ENCODE data around the gene ARFGAP2.

ARFGAP2 gene

GRCh38 chr11:47187723-47188122 lies 11.0 kb upstream of the ARFGAP2 start:
- DNase-seq (ENCODE audit: low read depth in 3 of 3, low spot score in 1 of 3): no peak

GRCh38 chr11:47186700-47187695 lies 10.3 kb upstream of the ARFGAP2 start:
- DNase-seq (ENCODE audit: low read depth in 3 of 3, low spot score in 1 of 3): peak in 1 of 3 donors; percentile 29

- peak in 1 of 3 donors; percentile 34 for DNase-seq (ENCODE audit: low read depth in 3 of 3, low spot score in 1 of 3)
These were observed 9.5 kb upstream of the ARFGAP2 start, which contains the start of gene PACSIN3 for GRCh38 chr11:47186076-47186699. TSS of gene PACSIN3 (minus strand) at chr11:47186434. CDS start at chr11:47182727, 3,707 bp downstream.

GRCh38 chr11:47185305-47186075 lies 8.8 kb upstream of the ARFGAP2 start:
- no peak for DNase-seq (ENCODE audit: low read depth in 3 of 3, low spot score in 1 of 3)

GRCh38 chr11:47184711-47185304 lies 8.1 kb upstream of the ARFGAP2 start:
- no peak for DNase-seq (ENCODE audit: low read depth in 3 of 3, low spot score in 1 of 3)

DNA sequence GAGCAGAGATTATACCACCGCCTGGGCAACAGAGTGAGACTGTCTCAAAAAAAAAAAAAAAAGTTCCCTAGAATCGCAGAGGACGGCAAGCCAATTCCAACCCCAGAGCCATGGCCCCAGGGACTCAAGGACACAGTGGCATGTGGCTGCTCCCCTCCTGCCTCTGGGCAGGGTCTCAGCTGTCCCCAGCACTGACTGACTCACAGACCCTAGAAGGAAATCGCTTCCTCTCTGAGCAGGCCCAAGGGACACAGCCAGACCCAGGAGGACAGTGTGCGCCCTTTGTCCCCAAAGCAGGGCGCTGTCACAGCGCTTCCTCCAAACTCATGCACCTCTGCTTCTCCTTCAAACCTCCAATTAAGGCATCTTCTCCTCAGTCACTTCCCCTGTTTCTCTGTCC lies 7.3 kb upstream of the ARFGAP2 start:
- DNase-seq (ENCODE audit: low read depth in 3 of 3, low spot score in 1 of 3): no peak

GRCh38 chr11:47183031-47183856 lies 6.6 kb upstream of the ARFGAP2 start:
- DNase-seq (ENCODE audit: low read depth in 3 of 3, low spot score in 1 of 3): no peak

DNA sequence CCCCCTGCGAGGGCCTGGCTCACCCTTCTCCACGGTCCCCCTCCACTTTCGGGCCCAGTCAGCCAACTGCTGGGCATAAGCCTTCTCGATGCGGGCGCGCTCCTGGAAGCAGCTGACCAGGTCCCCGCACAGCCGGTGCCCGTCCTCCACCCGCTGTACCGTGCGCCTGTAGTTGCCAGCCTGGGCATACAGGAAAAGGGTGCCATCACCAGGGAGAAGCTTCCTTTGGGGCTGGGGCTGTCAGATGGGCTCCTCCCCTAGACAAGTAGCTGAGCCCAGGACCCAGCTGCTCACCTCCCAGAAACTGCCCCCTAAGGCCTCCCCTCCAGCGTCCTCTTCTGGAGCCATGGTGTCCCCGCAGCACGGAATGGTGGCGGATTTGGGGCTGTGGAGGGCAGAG lies 5.7 kb upstream of the ARFGAP2 start:
- no peak for DNase-seq (ENCODE audit: low read depth in 3 of 3, low spot score in 1 of 3)

DNA sequence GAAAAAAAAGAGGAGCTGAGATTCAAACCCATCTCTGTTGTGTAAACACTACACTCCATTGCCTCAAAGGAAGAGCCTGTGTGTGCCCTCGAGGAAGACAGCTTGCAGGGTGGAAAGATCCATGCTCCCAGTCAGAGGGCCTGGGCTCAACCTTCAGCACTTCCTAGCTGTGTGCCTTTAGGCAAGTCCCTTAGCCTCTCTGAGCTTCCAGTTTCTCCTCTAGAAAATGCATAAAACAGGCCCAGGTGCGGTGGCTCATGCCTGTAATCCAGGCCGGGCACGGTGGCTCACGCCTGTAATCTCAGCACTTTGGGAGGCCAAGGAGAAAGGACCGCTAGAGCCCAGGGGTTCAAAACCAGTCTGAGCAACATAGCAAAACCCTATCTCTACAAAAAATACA lies 4.6 kb upstream of the ARFGAP2 start:
- DNase-seq (ENCODE audit: low read depth in 3 of 3, low spot score in 1 of 3): no peak

DNA sequence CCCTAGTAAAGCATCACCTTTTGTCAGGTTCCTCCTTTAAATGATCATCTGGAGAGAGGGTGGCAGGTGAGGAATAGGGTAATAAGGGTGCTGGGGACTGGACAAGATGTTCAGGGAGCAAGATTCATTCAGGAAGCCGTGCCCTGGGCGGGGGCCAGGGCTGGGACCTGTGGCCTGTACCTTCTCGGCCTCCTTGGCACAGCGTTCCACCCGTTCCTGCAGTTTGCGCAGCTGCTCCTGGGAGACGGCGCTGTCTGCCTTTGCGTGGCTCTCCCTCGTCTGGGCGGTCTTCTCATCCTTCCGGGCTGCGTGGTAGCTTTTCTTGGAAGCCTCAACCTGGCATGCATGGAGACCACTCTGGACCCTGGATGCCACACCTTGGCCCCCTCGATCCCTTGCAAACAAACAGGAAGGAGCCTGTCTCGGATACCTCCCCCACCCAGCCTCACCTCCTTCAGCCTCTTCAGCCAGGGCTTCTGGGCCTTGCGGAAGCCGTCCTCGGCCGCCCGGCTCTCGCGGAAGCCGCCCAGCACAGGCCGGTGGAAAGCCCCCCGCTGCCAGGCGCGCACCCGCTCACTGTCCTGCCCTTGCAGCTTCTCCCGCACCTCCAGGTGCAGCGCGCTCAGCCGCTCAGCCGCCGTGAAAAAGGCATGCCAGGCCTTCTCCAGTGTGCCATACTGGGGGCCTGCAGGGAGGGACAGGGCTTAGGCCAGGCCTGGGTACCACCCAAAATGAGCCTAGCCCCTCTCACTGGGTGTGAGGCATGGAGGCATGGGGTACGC lies 3.5 kb upstream of the ARFGAP2 start:
- DNase-seq (ENCODE audit: low read depth in 3 of 3, low spot score in 1 of 3): no peak

DNA sequence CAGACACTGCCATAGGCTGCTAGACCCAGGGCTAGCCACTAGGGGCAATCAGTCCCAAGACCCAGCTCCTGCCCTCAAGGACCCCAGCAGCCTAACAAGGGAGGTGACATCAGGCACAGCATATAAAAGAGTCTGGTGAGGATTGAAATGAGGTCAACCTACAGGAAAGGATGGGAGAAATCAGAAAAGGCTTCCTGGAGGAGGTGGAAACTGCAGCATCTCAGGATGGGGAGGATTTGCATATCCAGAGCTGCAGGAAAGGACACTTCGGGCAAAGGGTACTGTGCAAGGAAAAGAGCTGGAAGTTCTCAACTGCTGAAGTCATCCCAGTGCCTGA lies 2.9 kb upstream of the ARFGAP2 start:
- peak in 1 of 3 donors; percentile 20 for DNase-seq (ENCODE audit: low read depth in 3 of 3, low spot score in 1 of 3)

GRCh38 chr11:47178737-47179654 lies 2.3 kb upstream of the ARFGAP2 start:
- DNase-seq (ENCODE audit: low read depth in 3 of 3, low spot score in 1 of 3): no peak

DNA sequence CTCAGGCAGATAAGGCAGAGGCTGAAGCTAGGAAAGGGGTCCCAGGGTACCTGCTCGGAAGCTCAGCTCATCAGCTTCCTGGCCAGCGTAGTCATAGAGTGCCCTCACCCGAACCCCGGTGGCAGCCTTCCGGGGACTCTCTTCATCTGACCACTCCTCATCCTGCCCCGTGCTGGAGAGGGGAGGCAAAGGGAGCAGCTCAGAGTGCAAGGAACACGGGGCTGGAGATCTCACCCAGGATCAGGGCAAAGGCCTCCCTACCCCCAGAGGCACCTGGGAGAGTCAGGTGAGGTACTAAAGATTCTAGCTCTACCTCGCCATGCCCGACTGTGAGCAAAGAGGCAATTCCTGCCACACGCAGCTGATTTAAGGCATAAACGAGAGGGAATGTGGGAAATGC lies 1.6 kb upstream of the ARFGAP2 start:
- no peak for DNase-seq (ENCODE audit: low read depth in 3 of 3, low spot score in 1 of 3)

GRCh38 chr11:47177846-47178245 lies 1.2 kb upstream of the ARFGAP2 start:
- DNase-seq (ENCODE audit: low read depth in 3 of 3, low spot score in 1 of 3): no peak

DNA sequence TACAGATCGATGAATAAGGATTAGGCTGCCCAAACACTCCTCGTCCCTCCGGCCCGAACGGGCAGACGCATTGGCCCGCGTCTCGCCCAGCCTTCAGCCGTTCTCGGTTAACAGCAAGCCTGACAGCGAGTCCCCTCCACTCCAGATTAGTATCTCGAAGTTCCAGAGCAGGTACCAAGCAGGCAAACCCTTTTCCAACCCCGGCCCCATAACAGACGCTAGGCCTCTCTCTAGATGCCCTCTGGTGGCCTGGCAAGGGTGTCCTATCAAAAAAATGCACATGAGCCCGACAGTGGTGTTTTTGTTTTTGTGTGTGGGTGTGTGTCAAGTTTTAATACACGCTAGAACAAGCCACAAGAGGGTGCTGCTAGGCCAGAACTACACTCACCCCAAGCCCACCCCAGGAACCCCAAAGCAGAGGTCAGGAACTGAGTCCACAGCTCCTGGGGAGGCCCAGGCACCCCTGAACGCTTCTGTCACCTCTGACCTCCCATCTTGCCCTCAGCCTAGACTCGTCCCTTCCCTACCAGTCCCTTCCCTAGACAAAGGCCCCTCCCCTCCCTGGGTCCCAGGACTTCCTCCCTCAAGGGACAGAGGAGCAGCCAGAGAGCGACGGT lies 658 bp upstream of the ARFGAP2 start:
- peak; percentile 39 to 54 (median 46) for DNase-seq (ENCODE audit: low read depth in 3 of 3, low spot score in 1 of 3)

DNA sequence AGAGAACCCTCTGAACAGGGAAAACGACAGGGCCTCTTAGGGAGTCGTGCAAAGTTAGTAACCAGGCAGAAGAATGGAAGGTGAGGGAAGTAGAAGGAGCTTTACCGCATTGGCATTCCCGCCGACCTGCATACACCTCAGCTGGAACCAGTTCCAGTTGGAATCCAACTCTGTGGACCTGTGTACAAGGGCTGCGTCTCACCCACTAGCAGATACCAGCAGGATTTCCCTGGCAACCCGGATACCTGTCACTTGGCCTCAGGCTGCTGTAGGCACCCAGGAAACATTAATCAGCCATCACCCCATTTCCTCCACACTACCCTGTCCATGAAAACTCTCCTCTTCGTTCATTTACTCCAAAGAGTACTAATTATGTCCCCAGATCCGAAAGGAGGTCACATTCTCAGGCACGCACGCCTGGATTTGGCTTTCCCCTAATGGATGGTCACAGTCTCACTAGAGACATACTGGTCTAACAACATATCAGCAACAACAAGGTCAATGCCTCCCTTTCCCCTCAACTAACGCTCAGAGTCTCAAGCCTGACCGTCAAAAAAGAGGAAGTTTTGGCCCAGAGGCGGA lies 842 bp downstream of the ARFGAP2 start:
- DNase-seq (ENCODE audit: low read depth in 3 of 3, low spot score in 1 of 3): no peak

- DNase-seq (ENCODE audit: low read depth in 3 of 3, low spot score in 1 of 3): no peak
These were observed 3.8 kb downstream of the ARFGAP2 start for GRCh38 chr11:47172740-47173336.
